Suppressor macrophage (primary cell): Measurements from ENCODE around the gene SUN5.
A peak's percentile ranks its signal among the peaks of the same experiment; 100 is the strongest.

ENCODE experiments used
- DNase-seq, 4 experiments: peaks; one replicate each; pipeline ENCODE4 v3.0.0-alpha.2; 2020 to 2022

The SUN5 gene

GRCh38 chr20:33026072-33026778 lies 22.0 kb upstream of the SUN5 start:
- no peak for DNase-seq

DNA sequence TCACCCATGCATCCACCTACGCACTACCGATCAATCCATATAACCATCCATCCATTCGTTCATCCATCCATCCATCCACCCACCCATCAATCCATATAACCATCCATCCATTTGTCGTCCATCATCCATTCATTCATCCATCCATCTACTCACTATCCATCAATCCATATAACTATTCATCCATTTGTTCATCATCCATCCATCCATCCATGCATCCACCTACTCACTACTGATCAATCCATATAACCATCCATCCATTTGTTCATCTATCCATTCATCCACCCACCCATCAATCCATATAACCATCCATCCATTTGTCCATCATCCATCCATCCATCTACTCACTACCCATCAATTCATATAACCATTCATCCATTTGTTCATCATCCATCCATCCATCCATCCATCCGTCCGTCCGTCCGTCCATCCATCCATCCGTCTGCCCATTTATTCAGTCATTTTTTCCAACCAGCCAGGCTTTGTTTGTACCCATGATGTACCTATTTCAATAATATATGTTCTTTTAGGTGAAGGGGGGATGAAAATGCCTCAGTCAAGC lies 21.2 kb upstream of the SUN5 start:
- no peak for DNase-seq

DNA sequence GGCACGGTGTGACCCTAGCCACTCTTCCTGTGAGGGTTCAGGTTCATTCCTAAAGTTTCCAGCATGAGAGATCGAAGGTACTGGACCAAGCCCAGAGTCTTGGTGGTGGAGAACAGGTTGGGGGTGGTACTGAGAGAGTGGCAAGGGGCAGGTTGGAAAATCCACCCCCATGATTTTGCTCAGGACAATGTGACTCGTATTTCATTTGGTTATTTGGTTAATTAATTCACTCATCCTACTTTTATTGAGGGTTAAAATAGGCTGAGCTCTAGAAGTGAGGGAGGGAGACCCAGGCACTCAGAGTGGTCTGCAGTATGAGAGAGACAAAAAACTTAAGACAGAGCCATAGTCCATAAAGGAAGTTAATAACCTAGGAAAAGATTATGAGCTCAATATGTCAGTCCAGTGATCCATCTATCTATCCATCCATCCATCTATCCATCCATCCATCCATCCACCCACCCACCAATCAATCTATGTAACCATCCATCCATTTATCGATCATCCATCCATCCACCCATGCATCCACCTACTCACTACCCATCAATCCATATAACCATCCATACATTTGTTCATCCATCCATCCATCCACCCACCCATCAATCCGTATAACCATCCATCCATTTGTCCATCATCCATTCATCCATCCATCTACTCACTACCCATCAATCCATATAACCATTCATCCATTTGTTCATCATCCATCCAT lies 20.5 kb upstream of the SUN5 start:
- no peak for DNase-seq

GRCh38 chr20:33024243-33024560 lies 20.0 kb upstream of the SUN5 start:
- DNase-seq, result no peak

DNA sequence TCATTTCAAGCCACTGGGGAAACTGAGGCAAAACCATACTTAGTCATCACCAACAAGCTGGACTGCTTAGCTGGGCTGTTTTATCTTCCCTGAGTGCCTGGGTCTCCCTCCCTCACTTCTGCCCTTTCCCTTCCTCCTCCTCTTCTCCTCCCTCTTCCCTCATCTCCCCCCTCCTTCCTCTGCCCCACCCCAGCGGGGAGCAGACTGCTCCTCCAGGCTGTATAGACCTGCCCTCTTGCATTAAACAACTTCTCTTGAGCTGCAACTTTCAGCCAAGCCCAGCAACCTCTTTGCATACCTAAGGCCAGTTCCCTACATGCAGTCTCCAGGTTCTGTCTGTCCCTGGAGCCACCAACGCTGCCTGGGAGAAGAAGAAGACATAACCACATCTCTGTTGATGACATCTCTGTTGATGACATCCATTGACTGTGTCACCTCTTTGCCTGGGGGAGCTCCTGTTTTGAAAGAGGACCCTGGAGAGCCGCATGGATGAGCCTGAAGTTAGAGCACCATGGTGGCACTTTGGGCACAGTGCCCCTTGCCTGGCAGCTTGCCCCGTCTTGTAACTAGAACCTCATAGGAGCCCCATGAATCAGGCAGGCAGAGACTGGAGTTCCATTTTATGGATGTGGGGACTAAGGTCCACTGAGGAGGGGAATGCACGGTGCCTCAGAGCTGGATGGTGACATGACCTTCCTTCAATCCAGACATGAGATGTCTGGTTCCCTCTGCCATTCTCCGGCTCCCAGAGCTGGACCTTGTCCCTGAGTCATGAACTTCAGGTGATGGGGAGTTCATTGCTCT lies 19.4 kb upstream of the SUN5 start:
- no peak for DNase-seq

- no peak for DNase-seq
Measured at GRCh38 chr20:33022694-33023438, 18.6 kb upstream of the SUN5 start.

- peak; percentile 44 to 75 (median 65) for DNase-seq
Measured at GRCh38 chr20:33022289-33022688, 18.1 kb upstream of the SUN5 start.

GRCh38 chr20:33021879-33022278 lies 17.6 kb upstream of the SUN5 start:
- no peak for DNase-seq

DNA sequence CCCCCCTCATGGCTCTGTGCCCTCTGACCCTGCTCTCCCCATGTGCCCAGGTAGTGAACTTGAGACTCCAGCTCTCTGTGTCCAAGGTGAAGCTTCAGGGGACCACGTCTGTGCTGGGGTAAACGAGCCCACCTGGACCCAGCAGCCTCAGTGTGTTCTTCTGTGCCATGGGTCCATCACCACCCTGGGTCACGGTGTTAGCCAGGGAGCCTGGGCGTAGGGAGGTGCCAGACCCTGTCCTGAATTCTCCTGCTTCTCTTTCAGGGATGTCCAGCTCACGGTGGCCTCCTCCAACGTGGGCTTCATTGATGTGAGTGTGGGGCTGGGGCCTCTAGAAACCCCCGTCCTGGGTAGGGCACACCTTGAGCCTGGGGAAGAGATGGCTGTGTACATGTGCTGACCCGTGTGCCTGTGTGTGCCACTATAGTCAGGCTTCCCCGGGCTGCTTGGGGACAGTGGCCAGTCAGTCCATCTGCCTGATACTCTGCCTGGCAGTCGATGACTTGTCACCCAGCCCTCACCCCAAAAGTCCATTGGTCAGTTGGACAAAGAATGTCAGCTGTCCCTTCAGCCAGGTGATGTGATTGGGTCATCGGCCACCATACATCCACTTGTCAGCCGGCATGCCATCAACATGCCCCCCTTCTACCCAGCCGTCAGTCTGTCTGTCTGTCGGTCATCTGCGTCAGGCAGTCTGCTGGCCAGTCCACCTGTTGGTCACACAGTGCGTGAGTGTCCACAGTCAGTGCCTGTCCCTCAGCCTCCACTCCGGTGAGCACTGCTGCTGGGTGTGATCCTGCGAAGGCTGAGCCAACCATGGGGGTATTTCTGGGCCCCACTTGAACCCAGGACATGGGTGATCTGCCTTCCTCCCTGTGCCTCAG lies 16.3 kb upstream of the SUN5 start:
- no peak for DNase-seq

DNA sequence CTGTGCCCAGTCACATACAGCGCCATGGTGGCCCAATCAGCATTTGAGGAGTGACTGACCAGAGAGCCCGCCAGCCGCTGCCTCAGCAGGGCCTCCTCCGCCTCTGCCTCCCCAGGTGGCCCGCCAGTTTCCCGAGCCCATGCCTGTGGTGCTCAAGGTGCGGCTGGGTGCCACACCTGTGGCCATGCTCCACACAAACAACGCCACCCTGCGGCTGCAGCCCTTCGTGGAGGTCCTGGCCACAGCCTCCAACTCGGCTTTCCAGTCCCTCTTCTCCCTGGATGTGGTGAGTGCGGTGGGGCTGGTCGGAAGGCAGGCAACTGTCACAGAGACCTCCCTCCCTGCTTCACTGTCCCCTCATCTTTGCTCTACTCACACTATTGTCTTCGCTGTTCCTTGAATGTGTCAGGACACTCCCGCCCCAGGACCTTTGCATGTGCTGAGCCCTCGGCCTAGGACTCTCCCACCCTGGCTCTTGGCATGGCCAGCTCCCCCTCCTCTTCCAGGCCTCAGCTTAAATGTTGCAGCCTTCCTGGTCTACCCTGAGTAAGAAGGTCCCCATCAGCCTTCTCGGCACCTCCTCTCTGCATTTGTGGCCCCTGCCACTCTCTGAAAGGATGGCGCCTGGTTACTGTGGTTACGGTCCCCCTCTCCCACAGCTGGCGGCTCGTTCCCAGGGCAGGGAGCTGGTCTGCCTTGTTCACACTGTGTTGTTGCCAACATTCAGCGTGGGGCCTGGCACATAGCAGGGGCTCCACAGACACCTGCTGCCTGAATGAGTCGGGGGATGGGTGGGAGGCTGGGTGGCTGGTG lies 15.4 kb upstream of the SUN5 start:
- DNase-seq, result no peak

DNA sequence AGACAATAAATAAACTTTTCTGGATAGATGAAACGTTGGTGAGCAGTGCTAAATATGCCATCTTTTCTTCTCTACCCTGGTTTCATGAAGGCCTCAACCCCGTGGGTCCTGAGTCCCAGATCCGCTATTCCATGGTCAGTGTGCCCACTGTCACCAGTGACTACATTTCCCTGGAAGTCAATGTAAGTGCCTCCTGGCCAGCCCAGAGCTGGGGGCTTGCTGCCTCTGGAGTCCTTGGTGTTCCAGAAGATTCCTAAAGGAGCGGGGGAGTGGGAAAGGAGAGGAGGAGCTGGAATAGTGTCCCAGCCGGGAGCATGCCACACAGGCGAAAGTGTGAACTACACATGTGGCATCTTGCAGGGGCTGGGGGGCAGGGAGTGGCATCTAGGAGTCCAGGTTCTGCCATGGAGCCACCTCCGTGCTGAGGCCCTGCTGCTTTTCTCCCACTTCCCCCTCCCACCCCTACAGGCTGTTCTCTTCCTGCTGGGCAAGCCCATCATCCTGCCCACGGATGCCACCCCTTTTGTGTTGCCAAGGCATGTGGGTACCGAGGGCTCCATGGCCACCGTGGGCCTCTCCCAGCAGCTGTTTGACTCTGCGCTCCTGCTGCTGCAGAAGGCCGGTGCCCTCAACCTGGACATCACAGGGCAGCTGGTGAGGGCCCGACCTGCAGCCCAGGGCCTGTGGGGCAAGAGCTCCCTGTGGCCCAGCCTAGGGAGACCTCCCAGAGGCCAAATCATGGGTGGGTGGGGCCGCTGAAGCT lies 14.1 kb upstream of the SUN5 start:
- no peak for DNase-seq

GRCh38 chr20:33017542-33017941 lies 13.3 kb upstream of the SUN5 start:
- DNase-seq, result no peak

- DNase-seq, result no peak
Measured at GRCh38 chr20:33016581-33017109, 12.4 kb upstream of the SUN5 start.

GRCh38 chr20:33015700-33016580 lies 11.7 kb upstream of the SUN5 start:
- no peak for DNase-seq

DNA sequence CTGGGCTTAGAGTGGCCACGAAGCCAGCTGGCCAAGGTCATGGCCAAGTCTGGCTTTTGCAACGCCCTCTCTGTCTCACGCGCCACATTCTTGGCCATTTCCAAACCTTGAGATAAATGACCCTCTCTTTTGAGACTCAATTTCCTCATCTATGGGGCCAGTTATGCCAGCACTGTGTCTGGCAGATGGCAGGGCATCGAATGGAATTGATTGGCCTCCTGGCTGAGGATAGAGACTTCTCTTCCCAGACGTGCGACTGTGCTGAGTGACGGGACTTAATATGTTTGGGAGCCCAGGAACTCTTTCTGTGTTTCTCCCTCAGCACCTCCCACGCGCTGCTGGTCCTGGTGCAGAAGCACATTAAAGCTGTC lies 10.9 kb upstream of the SUN5 start:
- DNase-seq, result no peak

GRCh38 chr20:33014336-33015113 lies 10.3 kb upstream of the SUN5 start:
- no peak for DNase-seq

- DNase-seq, result no peak
Measured at GRCh38 chr20:33013701-33014326, 9.6 kb upstream of the SUN5 start.
